HFF-Myc (cell line): Measurements from ENCODE around the gene ASMTL.
A peak's percentile ranks its signal among the peaks of the same experiment; 100 is the strongest.
"Not testable (repeated sequence)": the region's sequence is repeated elsewhere in the genome, so short reads cannot be mapped to it uniquely, and the experiment has no call there.

Experiments used
- DNase-seq: peaks from one replicate; pipeline ENCODE4 v3.0.0-alpha.2; 2011; ENCODE audit warnings: low read depth; ENCODE audit errors: extremely low read depth
- H3K4me3 ChIP-seq: replicated peaks from 2 replicates; pipeline ENCODE4 v1.5.1; 2011; ENCODE audit warnings: low read depth, mild to moderate bottlenecking, control low read depth, low read length
- CTCF ChIP-seq: IDR thresholded peaks from 2 replicates; pipeline ENCODE4 v1.5.1; 2012; ENCODE audit warnings: mild to moderate bottlenecking, low read depth, low read length, control low read depth; ENCODE audit errors: missing control alignments

ASMTL gene

DNA sequence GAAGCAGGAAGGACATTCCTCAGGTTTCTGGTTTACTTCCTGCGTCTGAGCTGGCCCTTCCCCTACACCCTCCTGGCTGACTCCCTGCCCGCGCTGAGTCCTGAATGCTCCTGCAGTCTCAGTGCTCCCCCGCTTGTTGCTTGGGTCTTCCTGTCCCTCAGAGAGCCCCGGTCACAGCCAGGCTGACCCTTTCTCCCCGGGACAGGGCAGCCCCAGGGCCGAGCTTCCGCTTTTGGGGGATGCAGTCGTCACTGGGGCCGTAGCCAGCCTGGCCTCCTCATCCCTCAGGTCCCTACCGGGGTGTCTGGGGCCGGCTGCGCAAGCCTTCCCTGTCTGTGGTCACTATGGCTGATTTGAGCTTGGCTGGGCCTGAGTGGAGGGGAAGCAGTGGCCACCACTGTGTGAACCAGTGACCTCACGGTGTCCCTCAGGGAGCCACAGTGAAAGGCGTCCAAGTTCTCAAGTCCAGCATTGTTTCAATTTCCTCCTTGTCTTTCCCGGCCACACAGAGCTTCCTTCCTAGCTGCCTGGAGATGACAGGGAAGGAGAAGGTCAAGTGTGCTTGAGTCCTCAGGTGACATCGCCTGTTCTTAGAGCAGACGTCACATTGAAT is 34.1 kb upstream of the ASMTL start:
- DNase-seq = no peak
- no peak for TF ChIP-seq CTCF
- no peak overlapping the region for H3K4me3 ChIP-seq

GRCh38 chrX:1486177-1486576 is 33.5 kb upstream of the ASMTL start:
- no peak overlapping the region for H3K4me3 ChIP-seq
- no peak for TF ChIP-seq CTCF
- no peak for DNase-seq

GRCh38 chrX:1485033-1485432 is 32.3 kb upstream of the ASMTL start:
- no peak for DNase-seq
- H3K4me3 ChIP-seq = no peak overlapping the region
- TF ChIP-seq CTCF = no peak

DNA sequence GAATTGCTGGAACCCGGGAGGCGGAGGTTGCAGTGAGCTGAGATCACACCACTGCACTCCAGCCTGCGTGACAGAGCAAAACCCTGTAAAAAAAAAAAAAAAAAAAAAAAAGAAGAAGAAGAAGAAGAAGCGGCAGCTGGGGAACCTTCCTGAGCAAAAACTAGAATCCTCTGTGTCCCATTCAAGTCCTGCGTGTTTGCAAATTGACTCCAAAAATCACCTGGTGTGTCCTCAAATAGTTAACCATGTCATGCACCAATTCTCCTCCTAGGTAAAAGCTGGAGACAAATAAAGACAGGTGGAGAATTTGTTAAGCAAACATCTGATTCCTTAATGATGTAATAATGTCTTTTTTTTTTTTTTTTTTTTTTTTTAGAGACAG is 31.9 kb upstream of the ASMTL start:
- TF ChIP-seq CTCF = no peak
- no peak for DNase-seq
- no peak overlapping the region for H3K4me3 ChIP-seq

DNA sequence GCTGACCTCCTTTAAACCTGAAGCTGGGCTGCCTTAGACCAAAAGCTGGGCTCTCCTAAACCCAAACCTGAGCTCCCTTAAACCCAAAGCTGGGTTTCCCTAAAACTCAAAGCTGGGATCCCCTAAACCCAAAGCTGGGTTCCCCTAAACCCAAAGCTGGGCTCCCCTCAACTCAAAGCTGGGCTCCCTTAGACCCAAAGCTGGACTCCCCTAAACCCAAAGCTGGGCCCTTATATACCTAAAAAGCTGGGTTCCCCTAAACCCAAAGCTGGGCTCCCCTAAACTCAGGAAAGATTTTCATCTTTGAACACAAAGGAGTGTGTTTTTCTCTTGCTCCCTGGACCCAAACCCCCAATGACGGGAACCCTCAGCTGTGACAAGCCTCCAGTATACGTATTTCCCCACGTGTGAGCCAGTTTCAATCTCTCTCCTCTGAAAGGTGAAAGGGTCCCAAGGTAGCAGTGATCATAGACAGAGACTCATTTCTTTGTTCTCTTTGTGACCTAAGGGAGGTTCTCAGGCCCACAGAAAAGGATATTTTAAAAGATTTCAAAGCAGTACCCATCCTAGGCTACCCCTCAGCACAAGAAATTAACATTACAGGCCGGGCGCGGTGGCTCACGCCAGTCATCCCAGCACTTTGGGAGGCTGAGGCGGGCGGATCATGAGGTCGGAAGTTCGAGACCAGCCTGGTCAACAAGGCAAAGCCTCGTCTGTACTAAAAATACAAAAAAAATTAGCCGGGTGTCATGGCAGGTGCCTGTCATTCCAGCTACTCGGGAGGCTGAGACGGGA is 31.3 kb upstream of the ASMTL start:
- no peak for TF ChIP-seq CTCF
- H3K4me3 ChIP-seq = no peak overlapping the region
- no peak for DNase-seq

DNA sequence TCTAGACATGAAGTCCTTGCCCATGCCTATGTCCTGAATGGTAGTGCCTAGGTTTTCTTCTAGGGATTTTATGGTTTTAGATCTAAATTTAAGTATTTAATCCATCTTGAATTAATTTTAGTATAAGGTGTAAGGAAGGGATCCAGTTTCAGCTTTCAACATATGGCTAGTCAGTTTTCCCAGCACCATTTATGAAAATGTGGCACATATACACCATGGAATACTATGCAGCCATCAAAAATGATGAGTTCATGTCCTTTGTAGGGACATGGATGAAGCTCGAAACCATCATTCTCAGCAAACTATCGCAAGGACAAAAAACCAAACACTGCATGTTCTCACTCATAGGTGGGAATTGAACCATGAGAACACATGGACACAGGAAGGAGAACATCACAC is 29.8 kb upstream of the ASMTL start:
- H3K4me3 ChIP-seq, DNase-seq: not testable (repeated sequence)

- no peak overlapping the region for H3K4me3 ChIP-seq
- peak; percentile 39 for DNase-seq
- TF ChIP-seq CTCF = no peak
Measured at GRCh38 chrX:1481636-1482529, 29.2 kb upstream of the ASMTL start.
